Ramos (cell line): ENCODE data around the gene CCDC142.

ENCODE experiments used
- in situ Hi-C: fragments of 300-500 bp; cut with MboI; formaldehyde crosslinking; loops from one replicate; pipeline ENCODE4 v1.14.3; 2022; ENCODE audit warnings: low sequenced_read_pairs; ENCODE audit not compliant: unreplicated experiment

CCDC142 gene

DNA sequence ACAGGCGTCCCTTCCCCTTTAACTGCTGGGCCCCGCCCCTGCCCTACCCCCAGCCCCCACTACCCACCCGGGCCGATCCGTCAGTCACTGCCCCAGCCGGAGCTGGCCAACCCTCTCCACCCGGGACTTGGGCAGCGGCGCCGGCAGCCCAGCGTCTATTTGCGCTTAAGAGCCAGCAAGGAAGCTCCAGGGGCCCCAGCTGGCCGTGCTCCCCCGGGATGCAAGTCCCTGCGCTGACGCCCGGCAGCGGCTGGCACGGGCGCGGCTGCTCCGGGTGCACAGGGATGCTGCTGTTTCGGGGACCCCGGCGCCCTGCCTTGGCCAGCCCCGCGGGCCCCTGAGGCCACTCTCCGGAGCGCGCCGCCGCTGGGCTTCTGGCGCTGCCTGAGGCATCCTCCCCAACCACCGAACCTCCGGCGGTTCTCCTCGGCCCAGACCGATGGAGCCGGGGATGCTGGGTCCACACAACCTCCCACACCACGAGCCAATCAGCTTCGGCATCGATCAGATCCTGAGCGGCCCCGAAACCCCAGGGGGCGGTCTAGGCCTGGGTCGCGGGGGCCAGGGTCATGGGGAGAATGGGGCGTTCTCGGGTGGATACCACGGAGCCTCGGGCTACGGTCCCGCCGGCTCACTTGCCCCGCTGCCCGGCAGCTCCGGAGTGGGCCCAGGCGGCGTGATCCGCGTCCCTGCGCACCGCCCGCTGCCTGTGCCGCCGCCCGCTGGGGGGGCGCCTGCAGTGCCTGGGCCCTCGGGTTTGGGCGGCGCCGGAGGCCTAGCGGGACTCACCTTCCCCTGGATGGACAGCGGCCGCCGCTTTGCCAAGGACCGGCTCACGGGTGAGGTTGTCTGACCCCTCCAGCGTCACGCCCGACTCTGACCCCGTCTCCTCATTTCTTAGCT lies 31.8 kb upstream of the CCDC142 start, which contains the start of gene TLX2:
TLX2 (plus strand) TSS at position 83 of the 903 bp plus-strand sequence; CDS start at position 440, 357 bp downstream.
- in situ Hi-C loops = no loop called here

- in situ Hi-C loops = no loop called here
Measured at GRCh38 chr2:74513605-74514367, 31.0 kb upstream of the CCDC142 start.

DNA sequence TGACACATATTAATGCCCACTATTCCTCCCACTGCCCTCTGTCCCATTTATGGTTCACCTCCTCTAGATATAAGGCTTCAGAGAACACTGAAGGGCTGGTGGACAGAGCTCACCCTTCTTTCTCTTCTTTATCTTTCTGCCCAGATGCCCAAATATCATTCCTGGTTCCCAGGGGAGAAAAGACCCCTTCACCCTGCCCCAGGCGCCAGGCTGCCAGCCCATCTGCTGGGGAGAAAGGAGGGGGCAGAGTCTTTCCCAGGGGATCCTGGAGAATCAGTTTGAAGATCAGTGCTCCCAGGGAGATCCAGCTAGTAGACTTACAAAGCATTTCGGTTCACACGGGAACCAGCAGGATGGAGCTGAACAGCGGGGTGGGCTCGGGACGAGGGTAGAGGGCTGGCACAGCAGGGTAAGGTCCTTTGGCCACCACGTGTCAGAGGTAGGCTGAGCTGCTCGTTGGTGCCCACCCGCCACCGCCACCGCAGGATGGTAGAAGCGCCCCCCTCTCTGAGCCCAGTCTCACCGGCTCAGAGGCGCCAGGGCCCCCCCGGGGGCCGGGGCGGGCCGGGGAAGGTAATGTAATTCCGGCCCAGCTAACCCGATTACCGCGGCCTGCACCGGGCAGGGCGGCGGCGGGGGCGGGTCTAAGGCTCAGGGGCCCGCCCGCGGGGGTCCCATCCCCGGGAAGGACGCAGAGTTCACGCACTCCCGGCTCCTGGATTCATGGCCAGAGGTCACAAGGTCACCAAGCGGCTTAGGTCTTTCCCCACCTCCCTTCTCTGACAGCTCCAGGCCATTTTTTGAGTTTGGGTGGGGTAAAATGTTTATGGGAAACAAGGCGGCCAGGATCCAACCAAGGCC lies 30.2 kb upstream of the CCDC142 start:
- in situ Hi-C loops = no loop called here

DNA sequence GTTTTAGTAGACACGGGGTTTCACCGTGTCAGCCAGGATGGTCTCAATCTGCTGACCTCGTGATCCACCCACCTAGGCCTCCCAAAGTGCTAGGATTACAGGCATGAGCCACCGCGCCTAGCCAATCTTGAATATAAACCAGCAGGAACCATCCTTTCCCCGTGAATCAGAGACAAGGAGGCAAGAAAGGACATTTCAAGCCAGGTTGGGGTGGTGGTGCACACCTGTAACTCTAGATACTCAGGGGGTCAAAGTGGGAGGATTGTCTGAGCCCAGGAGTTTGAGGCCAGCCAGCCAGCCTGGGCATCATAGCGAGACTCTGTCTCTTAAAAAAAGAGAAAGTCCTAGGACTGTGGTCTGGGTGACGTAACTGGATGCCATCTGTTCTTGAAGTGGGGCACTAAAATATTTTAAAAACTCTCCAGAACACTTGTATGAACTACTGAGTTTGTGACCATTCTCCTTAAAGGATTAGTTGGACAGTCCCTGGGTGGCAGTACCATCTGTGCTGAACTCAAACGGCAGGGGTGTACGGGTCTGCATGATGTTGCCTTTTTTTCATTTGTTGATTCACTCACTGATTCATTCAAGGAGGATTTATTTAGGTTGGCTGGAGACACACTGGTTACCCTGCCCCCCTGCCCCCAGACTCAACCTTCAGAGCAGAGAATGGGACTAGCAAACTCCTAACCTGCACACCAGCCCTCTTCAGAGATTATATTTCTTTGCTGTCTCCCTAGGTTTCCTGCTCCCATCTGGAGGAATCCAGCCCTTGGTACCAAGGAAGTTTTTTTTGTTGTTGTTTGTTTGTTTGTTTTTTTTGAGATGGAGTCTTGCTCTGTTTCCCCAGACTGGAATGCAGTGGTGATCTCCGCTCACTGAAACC lies 28.5 kb upstream of the CCDC142 start:
- in situ Hi-C loops = no loop called here

GRCh38 chr2:74510272-74510671 lies 27.5 kb upstream of the CCDC142 start:
- in situ Hi-C loops = no loop called here

DNA sequence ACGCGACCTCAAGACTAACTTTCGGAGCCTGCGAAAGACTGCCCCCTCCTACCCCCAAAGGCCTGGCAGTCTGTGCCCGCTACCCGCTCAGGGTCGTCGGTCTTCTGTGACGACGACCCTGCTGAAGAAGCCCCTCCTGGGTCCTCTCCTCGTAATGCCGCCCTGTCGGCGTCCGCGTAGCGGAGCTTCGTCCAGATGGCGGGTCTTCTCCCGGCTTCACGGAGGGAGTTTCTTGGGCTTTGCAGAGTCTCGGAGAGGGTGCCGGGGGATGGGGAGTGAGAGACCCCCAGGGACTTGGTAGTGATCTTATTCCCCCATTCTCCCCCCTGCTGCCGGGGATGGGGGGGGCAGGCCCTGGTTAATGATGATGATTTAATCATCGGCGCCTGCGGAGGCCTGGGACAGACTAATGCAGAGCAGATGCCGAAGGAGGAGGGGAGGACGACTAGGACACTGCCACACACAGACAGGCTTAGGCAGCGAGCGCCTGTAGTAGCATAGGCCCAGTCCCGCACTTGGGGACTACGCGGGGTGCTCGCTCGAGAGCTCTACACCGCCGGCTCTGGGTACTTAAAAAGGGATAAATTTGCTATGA lies 25.2 kb upstream of the CCDC142 start:
- in situ Hi-C loops = no loop called here

GRCh38 chr2:74507145-74507925 lies 24.5 kb upstream of the CCDC142 start, which contains the start of gene PCGF1:
TSS of gene PCGF1 (minus strand) at chr2:74507695. CDS start at chr2:74507668, 27 bp downstream.
- in situ Hi-C loops = no loop called here

DNA sequence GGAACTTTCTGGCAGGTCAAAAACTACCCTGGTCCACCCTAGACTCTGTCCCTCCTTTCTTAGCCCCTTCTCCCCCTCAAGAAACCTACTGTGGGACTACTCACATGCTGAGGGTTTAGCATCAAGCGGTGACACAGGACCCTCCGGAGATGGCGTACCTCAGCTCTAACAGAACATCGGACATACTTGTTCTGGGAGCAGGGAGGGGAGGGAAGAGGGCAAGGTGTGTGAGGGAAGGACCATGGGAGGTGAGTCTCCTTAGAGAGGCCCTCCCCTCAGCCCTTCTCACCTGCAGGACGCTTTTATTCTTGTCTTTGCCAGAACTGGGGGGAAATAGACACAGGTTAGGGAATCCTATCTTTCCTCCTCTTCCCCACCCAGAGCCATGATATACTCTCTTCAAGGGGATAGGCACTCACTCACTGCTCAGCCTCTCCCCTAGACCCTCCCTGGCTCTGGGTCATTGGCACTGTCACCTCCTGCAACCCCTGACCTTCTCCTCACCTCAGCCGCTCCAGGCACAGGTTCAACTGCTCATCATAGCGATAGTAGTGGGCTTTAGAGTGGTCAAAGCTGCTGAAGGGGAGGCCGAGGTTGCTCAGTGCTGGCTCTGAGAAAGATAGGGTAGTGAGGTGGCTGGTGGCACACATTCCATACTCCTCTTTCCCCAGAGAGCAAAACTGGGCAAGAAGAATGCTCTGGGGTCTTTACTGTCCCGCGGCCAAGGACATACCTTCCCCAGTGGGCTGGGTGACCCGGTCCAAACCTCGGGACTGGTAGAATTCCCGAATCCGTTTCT lies 22.8 kb upstream of the CCDC142 start:
- in situ Hi-C loops = no loop called here

DNA sequence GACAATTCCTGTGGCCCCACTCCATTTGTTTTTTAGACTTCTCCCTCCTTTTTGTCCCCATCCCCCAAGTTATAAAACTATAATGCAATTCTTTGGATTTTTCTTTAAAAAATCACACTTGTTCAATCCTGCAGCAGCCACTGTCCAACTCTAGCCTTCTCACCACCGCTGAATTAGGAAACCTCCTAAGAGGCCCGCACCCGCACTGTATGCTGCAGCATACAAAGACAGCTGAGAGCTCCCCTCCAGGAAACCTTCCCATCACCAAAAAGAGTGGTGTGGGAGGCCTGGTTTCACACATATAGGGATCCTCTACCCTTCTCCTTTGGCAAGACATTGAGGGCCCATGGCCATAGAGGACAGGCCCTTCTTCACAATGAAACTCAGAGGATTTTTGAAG lies 21.8 kb upstream of the CCDC142 start:
- in situ Hi-C loops = no loop called here

DNA sequence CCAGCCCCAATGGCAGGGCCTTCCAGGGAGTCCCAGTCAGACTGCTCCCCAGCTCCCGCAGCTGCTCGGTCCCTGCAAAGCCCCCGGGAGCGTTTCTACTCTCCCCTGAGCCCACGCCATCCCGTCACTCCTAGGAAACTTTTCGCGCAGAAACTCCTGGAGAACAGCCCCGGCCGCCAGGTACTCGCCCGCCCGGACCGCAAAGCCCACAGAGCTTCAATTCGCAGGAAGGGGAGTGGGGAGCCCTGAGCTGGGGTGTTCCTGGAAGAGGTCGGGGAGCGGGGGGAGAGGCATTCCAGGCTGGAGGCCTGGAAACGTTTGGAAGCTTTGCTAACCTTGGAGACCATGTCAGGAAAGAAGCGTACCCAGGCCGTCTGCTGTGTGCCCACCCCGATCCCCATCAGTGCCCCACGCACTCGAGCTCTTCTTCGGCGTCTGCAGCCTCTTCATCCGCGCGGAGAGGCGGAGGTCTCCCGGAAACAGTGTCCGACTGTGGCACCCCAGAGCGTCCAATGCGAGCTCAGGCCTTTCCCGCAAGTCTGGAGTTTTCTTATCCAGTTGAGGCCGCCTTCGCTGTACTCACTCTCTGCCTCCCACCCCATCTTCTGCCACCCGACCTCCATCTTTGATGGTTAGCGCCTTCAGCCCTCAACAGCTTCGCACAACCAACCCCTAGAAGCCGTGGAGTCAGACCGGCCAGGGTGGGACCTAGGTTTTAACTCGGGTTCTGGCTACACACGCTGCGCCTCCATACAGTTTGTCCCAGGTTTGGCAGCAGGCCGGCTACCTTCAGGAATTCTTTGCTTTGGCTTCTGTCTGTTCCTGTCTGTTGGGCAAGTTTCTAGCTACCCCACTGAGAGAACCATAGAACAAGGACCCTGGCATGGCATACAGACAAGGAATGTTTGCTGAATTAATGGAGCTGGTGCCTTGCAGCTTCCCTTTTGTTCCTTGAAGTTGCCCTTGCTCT lies 21.0 kb upstream of the CCDC142 start:
- in situ Hi-C loops = no loop called here

DNA sequence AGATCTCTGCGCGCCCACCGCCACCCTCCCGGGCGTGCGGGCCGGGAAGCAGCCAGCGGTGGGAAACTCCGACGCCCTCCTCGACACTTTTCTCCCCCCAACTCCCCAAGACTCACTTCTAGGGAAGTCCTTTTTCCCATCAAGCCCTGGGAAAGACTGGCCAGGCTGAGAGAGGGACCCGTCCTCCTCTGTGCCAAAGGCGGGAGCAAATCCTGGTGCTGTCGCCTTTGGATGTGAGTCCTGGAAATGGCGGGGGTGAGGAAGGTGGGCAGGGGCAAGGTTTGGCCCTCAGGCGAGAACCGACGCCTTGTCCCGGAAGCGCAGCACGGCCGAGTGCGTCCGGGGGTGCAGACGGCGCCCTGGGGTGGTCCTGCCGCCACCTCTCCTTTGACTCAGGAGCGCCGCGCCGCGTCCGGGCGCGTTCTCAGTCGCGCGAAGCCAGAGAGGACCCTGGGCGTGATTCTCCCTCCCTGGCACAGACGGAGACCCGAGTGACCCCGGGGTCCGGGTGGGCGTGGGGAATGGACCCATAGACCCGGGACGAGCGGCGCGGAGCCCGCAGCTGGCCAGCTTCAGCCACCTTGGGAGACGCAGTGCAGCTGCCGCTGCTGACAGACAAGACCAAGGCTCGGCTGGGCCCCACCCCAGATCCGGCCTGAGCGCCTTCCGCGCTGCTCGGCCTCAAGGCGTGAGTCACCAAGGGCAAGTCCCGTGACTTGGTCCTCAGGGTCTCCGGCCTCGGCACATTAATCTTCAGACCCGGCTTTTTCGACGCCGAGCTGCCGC lies 20.1 kb upstream of the CCDC142 start:
- in situ Hi-C loops = no loop called here

DNA sequence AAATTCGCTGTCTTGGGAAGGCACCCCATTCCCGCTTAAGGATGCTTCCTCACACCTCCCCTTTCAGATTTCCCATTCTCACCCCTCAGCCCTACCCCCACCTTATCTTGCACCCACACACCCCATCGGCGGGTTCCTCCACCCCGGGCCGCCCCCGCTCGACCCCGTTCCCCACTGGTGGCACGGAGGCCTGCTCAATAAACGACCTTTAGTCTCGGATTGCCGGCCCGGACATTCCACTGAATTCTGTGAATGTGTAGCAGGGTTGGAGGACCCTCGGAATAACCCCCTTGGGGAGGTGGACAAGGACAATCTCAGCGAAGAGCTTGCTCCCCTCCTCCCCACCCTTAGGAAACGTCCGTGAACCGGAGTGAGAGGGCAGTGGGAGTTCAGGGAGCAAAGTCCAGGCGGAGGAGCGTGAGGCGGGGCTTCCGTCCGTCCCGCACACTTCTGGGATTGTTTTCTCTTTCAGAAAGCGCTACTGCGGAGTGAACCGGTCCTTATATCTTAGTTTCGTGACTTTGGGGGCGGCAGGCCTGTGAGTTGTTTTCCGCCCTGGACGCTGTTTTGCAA lies 19.4 kb upstream of the CCDC142 start:
- in situ Hi-C loops = no loop called here

DNA sequence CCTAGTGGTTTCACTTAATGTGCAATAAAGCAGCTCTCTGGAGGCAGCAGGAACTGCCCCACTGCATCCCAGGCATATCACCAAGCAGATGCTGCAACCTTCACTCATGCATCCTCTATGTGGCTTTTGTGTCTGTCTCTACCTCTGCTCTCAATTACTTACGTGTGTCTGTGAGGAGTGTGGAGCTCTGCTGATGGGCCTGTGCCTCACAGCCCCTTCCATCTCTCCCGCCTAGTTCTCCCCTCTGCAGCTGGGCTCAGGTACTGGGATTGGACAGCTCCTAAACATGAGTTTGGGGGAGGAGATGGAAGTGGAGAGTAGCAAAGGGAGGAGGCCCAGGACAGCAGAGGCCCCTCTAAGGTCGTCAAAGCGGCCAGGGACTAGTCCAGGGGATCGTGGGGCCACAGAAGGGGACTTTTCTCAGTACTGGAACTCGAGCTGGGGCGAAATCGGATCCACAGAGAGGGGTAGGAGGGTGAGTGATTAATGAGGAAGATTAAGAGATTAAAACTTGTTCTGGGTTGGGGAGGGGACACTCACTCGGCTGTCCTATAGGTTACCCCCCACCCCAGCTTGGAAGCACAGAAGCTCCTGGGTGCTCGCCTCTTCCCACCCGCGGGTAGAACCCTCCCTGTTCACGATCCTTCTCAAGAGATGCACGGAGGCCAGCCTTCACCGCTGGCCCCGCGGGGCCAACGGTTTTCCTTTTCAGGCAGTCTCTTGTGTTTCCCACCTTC lies 18.7 kb upstream of the CCDC142 start:
- in situ Hi-C loops = no loop called here

DNA sequence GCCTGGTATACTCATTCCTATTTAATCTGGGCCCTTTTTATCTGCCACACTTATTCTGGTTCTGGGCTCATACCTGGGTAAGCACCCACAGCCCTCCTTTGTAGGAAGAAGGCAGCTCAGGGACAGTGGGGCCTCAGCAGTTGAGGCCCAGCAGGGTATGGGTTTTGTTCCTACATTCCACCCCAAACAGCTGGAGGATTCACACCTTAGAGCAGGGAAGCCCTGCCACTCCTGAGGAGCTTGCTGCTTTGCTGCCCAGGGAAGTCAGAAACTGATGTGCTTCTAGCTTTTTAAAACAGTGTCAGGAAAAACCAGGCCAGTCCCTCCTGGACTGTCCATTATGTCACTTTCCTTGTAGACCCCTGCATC lies 17.8 kb upstream of the CCDC142 start:
- in situ Hi-C loops = no loop called here
